Measurements from ENCODE around the gene NACC2. TPM values are rescaled to one million over a fixed set of nuclear protein-coding genes. Genes with fewer than 3 reads are reported as not detected.

The NACC2 gene
- total and polyA plus RNA-seq, 2 of the 8 experiments (the other 6 are each of a cell fraction or from before 2014, with no cell fraction given) = 8.3 to 14.0 TPM

DNA sequence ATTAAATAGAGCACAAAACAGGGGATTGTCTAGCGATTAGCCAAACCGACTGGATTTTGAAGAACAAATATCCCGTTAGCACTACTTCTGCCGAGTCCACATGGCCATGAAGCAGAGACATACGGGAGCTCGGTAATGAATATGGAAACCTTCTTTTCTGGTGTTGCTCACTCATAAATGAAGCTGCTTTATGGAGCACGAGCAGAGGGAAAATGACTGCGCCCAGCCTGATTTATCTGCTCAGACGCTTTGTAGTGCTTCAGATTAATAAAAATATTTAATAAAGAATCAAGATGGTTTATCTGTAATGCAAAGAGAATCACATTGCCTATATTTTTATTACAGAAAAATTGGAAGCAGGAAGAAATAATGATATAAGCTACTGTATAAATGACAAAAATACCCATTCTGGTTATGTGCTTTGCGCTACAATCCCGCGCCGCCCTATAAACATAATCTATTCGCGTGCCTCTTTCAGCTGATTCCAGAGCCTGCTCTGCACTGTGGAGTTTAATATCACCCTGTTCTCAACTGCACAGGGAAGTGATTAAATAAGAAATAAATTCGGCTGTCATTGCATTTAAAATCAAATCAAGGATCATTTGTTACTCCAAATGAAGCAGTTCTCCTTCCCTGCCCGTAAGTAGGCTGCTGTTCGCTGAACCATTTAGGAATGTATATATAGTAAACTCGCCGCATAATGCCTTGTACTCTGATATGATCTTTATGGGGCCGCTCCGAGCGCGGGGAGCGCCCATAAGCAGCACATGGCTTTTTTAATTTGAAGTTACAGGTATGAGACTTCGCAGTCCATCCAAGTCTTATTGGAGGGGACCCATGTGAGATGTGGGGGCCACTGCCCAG, 111.6 kb downstream of the NACC2 start (continued):
- TF ChIP-seq JUND (IDR thresholded peaks at IDR 0.05; ENCODE audit: low read length) = no peak
- no peak for TF ChIP-seq TCF12 (IDR thresholded peaks at IDR 0.05; ENCODE audit: low read depth, low read length)
- TF ChIP-seq TAF7 (optimal IDR thresholded peaks at IDR 0.05; ENCODE audit: borderline replicate concordance, low read depth, low read length) = no peak
- no peak for TF ChIP-seq ZNF274 (IDR thresholded peaks at IDR 0.05; ENCODE audit: borderline replicate concordance, extremely low read depth, low read length)
- TF ChIP-seq, protein P1, sequence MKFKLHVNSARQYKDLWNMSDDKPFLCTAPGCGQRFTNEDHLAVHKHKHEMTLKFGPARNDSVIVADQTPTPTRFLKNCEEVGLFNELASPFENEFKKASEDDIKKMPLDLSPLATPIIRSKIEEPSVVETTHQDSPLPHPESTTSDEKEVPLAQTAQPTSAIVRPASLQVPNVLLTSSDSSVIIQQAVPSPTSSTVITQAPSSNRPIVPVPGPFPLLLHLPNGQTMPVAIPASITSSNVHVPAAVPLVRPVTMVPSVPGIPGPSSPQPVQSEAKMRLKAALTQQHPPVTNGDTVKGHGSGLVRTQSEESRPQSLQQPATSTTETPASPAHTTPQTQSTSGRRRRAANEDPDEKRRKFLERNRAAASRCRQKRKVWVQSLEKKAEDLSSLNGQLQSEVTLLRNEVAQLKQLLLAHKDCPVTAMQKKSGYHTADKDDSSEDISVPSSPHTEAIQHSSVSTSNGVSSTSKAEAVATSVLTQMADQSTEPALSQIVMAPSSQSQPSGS (IDR thresholded peaks at IDR 0.05; ENCODE audit: low read length) = no peak
- no peak for TF ChIP-seq KDM1A (IDR thresholded peaks at IDR 0.05; ENCODE audit: borderline replicate concordance, low read length)
- TF ChIP-seq ASH2L (IDR thresholded peaks at IDR 0.05; ENCODE audit: low read length) = no peak
